ENCODE results near the gene ANKRD28. TPM values are rescaled to one million over a fixed set of nuclear protein-coding genes. Genes with fewer than 3 reads are reported as not detected.
A peak's percentile ranks its signal among the peaks of the same experiment; 100 is the strongest.

Gene ANKRD28
- polyA plus RNA-seq, 1 of the 3 experiments (the other 2 are of a cell fraction) = 74.8 TPM

DNA sequence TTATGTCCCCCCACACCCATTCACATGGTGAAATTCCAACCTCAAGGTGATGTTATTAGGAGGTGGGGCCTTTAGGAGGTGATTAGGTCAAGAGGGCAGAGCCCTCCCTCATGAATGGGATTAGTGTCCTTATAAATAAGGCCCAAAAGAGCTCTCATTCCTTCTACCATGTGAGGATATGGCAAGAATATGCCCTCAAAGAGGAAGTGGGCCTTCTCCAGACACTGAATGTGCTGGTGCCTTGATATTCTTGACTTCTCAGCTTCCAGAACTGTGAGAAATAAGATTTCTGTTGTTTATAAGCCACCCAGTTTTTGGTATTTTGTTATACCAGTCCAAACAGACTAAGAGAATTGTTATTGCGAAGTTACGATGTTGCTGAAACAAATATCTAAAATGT, 94.4 kb downstream of the ANKRD28 start:
- ChIA-PET POLR2A (no interaction called here), CTCF (interaction anchor here (1.0 kb wide), 1 partner anchor 73 kb away, joined by 3 read pairs; no protein-coding TSS in a partner anchor)
- H4K20me1 ChIP-seq (ENCODE audit: insufficient read depth) = no peaks in the 10 kb centered on the region
- H2AFZ ChIP-seq (ENCODE audit: low read depth) = no peak overlapping the region
- DNase-seq = no peak
- H3K4me2 ChIP-seq = no peak overlapping the region
- H3K27me3 ChIP-seq (ENCODE audit: insufficient read depth) = no peaks in the 10 kb centered on the region
- H3K9me2 ChIP-seq = no peaks in the 10 kb centered on the region
- H3K9me3 ChIP-seq = no peaks in the 10 kb centered on the region
- peaks cover 46 to 83% of the 10 kb centered on the region in 2 experiments for H3K36me3 ChIP-seq (replicated peaks in 1 of 2; ENCODE audit: control insufficient read depth in 1 of 2, insufficient read depth in 2 of 2, low read length in 1 of 2)
- H3K4me3 ChIP-seq (ENCODE audit: low read depth in 2 of 2, low read length in 1 of 2) = no peak overlapping the region
- no peak overlapping the region for H3K27ac ChIP-seq (ENCODE audit: low read depth in 2 of 2, low read length in 1 of 2)
- no peaks in the 10 kb centered on the region; a peak in 2 of 4 replicates for H3K4me1 ChIP-seq (ENCODE audit: control insufficient read depth in 1 of 2, insufficient read depth in 2 of 2, low read depth in 1 of 2, low read length in 1 of 2)
- peaks cover 26% of the 10 kb centered on the region for H3F3A ChIP-seq (replicated peaks; ENCODE audit: insufficient read depth)
- peaks cover 27% of the 10 kb centered on the region for H3K79me2 ChIP-seq (ENCODE audit: insufficient read depth)
- H3K9ac ChIP-seq = no peak overlapping the region
- 98% methylated on average over 2 of the region's 2 CpGs for WGBS (ENCODE audit: low lambda C conversion rate)
- no peak for TF ChIP-seq MEF2A (IDR thresholded peaks at IDR 0.05; ENCODE audit: borderline replicate concordance, low read depth)

DNA sequence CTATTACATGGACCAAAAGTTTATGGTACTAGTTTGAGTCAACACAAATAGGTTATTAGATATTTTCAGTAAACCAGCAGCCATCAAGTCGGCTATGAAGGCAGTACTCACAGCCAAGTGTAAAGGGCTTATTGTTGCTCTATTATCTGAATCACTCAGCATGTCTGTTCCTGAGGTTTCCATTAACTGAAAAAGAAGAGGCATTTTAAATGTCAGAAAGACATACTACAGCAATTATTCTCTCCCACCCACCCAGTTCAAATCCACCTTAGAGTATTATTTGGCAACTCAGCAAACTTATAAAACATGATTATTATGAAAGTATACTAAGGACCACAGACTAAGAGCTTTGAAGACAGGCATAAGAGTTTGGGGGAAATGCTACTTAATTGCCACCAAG, 103.2 kb downstream of the ANKRD28 start:
- Histone ChIP-seq H3K4me3 (ENCODE audit: low read depth in 2 of 2, low read length in 1 of 2) (no peak overlapping the region), H4K20me1 (ENCODE audit: insufficient read depth) (no peaks in the 10 kb centered on the region), H3K27me3 (ENCODE audit: insufficient read depth) (no peaks in the 10 kb centered on the region), H3K4me2 (no peak overlapping the region), H2AFZ (ENCODE audit: low read depth) (no peak overlapping the region), H3K9ac (no peak overlapping the region), H3K79me2 (ENCODE audit: insufficient read depth) (peaks cover 28% of the 10 kb centered on the region; the same call in 1 of the 2 replicates), H3K9me3 (no peaks in the 10 kb centered on the region), H3K36me3 (replicated peaks in 1 of 2; ENCODE audit: control insufficient read depth in 1 of 2, insufficient read depth in 2 of 2, low read length in 1 of 2) (peaks cover 31 to 82% of the 10 kb centered on the region in 2 experiments), H3K27ac (ENCODE audit: low read depth in 2 of 2, low read length in 1 of 2) (peak overlapping the region; percentile 9 to 44; a peak in 3 of 4 replicates), H3K9me2 (no peaks in the 10 kb centered on the region; the same call in 1 of the 2 replicates), H3K4me1 (ENCODE audit: control insufficient read depth in 1 of 2, insufficient read depth in 2 of 2, low read depth in 1 of 2, low read length in 1 of 2) (no peaks in the 10 kb centered on the region; a peak in 1 of 4 replicates), H3F3A (replicated peaks; ENCODE audit: insufficient read depth) (peaks cover 20% of the 10 kb centered on the region)
- ChIA-PET CTCF (no interaction called here), POLR2A (no interaction called here)
- DNase-seq = no peak
- 70% methylated on average over 1 of the region's 1 CpG for WGBS (ENCODE audit: low lambda C conversion rate)
- no peak for TF ChIP-seq YY1 (IDR thresholded peaks at IDR 0.05; ENCODE audit: low read depth)
- TF ChIP-seq TEAD4 (IDR thresholded peaks at IDR 0.05; ENCODE audit: borderline replicate concordance, insufficient read depth) = no peak
- TF ChIP-seq EP300 (IDR thresholded peaks at IDR 0.05; ENCODE audit: borderline replicate concordance in 1 of 2, low read depth in 1 of 2, low read length in 1 of 2) = no peak
- no peak for TF ChIP-seq POLR2AphosphoS5 (IDR thresholded peaks at IDR 0.05; ENCODE audit: low read depth, low read length)
- TF ChIP-seq MXI1 (IDR thresholded peaks at IDR 0.05; ENCODE audit: low read depth, low read length) = no peak
- TF ChIP-seq GATA2 (CRISPR knock-in tag; IDR thresholded peaks at IDR 0.05) = no peak
- no peak for TF ChIP-seq FOXM1 (IDR thresholded peaks at IDR 0.05; ENCODE audit: low read depth)
- no peak for TF ChIP-seq FOXJ3 (CRISPR knock-in tag; IDR thresholded peaks at IDR 0.05)
- no peak for TF ChIP-seq SIN3A (IDR thresholded peaks at IDR 0.05; ENCODE audit: borderline replicate concordance, low read depth, low read length)
- TF ChIP-seq USF1 (IDR thresholded peaks at IDR 0.05; ENCODE audit: borderline replicate concordance, low read depth) = no peak
- TF ChIP-seq IRF3 (IDR thresholded peaks at IDR 0.05; ENCODE audit: low read depth, low read length) = no peak
- TF ChIP-seq CTCF (IDR thresholded peaks at IDR 0.05) = no peak
- no peak for TF ChIP-seq RFX5 (IDR thresholded peaks at IDR 0.05; ENCODE audit: low read length)
- TF ChIP-seq ZBTB33 (IDR thresholded peaks at IDR 0.05; ENCODE audit: borderline replicate concordance, low read depth) = no peak
- TF ChIP-seq RAD21 (IDR thresholded peaks at IDR 0.05; ENCODE audit: low read length) = no peak
- TF ChIP-seq NFIC (IDR thresholded peaks at IDR 0.05; ENCODE audit: borderline replicate concordance) = no peak
- TF ChIP-seq MEF2A (IDR thresholded peaks at IDR 0.05; ENCODE audit: borderline replicate concordance, low read depth) = no peak
- no peak for TF ChIP-seq TAF1 (IDR thresholded peaks at IDR 0.05; ENCODE audit: borderline replicate concordance, low read depth, low read length)
- no peak for TF ChIP-seq FOSL2 (IDR thresholded peaks at IDR 0.05; ENCODE audit: borderline replicate concordance, low read depth)

All from SK-N-SH (cell line).